NOMO-1 (cell line): Measurements from ENCODE around the gene STEAP1B.

Experiments used
- DNase-seq, 2 experiments: peaks; one replicate each; lab custom pipeline; 2025; ENCODE audit not compliant: unreplicated experiment in 2 of 2; lab: John Stamatoyannopoulos, UW

STEAP1B gene

GRCh38 chr7:22406715-22407114 is 93.3 kb downstream of the STEAP1B start:
- no peak for DNase-seq

DNA sequence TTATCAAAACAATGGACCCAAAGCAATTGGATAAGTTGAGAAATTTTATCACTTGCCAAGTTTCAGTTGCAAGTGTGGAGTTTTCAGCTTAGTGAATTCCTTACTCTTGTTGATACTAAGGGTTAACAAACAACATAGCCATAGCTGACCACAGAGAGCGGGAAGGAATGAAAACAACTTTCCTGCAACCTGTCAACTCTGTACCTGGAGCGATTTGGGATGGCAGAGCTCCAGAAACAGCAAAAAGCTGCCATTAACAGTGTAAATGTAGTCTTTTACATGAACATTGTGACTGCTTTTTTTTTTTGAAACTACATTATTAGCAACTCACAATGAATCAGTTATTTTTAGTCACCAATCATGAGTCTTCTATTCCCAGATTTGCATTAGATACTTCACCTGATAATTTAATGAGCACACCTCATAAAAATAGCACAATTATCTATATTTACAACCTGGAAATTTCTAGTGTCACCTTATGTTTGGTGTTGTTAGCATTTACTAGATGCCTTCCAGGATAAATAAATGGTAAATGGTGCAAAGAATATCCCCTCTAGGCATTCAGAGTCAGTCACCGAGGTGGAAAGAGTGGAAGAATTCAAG is 95.5 kb downstream of the STEAP1B start:
- no peak for DNase-seq

DNA sequence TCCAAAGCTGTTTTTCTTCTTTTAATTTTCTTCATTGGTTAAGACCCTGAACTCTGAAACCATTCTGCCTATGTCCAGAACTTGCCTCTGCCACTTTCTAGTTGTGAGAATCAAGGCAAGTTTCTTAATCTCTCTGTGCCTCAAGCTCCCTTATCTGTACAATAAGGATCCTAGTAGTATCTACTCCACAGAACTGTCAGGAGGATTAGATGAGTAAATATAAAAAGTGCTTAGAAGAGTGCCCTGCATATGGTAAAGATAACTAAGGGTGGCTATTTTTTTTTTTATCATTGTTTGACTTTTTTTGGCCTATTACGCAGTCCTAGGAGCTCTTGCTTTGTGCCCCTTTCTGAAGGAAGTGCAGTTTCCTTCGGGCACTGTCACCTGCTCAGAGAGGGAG is 96.6 kb downstream of the STEAP1B start:
- DNase-seq: no peak

DNA sequence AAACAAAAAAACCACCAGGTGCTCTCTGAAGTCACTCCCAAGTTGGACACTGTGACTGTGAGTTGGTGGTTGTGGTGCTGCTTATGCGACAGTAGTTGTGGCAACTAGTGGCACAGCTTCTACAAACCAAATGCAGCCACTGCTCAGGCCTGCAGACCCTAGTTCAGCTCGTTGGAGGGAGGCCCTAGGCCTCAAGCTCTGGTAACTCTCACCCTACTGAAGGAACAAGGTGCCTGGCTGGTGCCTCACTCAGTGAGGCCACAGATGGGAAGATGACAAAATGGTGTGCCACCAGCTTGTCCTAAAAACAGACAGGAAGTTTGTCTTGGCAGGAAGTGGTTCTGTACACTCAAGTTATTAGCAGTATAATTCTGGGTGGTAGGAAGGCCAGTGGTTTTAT is 97.7 kb downstream of the STEAP1B start:
- no peak for DNase-seq

GRCh38 chr7:22400936-22401553 is 98.9 kb downstream of the STEAP1B start:
- DNase-seq: no peak

- no peak for DNase-seq
Observed at GRCh38 chr7:22400150-22400814, 99.7 kb downstream of the STEAP1B start.

DNA sequence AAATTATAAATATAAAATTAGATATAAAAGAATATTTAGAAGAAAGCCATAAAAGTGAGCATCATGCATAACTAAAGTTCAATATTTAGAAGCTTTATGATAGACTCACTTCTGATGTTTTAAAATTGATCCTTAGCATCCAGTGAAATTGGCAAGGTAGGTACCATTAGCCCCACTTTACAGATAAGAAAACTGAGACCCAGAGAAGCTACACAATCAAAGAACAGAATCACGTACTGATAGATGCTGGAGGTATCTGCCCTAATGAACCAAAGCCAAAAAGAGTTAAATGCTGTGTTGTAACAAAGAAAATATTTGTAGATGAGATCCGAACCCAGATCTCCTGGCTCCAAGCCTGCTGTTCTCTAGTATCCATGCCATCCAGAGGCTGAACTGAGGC is 100.4 kb downstream of the STEAP1B start:
- no peak for DNase-seq

DNA sequence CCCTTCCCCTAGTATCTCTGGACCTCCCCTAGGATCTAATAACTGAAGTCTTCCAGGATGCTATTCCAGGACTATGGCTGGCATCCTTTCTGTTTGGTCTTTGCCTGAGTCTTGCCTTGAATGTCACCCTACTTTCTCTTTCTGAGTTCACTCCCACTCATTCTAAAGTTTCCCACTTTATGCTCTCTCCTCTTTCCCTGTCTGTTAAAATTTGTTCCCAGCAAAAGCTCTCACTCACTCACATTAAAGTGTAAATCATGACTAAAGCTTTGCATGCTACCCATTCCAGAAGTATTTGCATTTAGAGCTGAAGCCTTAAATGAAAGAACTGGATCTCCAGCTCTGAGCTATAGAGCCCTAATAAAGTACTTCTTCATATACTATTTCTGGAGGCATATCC is 100.9 kb downstream of the STEAP1B start:
- no peak for DNase-seq

DNA sequence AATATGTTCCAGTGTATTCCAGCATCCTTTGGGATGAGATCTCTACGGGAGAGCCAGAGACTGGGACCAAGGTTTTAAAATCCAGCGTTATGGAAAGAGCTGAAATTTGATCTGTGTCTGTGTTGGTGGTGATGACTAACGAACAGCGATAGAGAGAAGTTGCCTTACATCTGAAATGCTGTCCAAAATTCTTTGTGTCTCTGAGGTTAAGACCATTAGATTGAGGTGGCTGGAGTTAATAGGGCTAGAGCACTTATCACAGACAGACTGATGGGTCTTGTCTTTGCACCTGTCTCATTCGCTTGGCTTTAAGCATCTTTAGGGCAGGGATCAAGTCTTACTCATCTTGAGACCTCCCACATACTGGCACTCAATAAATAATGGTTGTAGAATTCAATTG is 102.0 kb downstream of the STEAP1B start:
- DNase-seq: no peak

GRCh38 chr7:22395222-22395621 is 104.8 kb downstream of the STEAP1B start:
- DNase-seq: no peak

DNA sequence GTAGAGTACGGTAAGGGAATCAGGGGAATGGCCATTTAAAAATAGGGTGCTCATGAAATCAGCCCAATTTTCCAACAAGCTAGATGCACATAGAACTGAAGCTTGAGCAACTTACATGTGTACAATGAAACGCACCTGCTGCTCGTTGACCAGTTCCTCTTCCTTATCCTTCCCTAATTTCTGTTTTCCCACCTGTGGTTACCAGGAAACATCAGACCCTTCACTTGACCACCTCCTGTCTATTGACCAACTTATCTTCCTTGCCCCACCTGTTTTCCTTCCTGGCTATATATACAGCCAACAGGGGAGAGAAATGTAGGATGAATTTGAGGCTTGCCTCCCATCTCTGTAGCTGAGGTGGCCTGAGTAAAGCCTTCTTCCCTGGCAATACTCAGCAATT is 105.2 kb downstream of the STEAP1B start:
- DNase-seq: no peak

DNA sequence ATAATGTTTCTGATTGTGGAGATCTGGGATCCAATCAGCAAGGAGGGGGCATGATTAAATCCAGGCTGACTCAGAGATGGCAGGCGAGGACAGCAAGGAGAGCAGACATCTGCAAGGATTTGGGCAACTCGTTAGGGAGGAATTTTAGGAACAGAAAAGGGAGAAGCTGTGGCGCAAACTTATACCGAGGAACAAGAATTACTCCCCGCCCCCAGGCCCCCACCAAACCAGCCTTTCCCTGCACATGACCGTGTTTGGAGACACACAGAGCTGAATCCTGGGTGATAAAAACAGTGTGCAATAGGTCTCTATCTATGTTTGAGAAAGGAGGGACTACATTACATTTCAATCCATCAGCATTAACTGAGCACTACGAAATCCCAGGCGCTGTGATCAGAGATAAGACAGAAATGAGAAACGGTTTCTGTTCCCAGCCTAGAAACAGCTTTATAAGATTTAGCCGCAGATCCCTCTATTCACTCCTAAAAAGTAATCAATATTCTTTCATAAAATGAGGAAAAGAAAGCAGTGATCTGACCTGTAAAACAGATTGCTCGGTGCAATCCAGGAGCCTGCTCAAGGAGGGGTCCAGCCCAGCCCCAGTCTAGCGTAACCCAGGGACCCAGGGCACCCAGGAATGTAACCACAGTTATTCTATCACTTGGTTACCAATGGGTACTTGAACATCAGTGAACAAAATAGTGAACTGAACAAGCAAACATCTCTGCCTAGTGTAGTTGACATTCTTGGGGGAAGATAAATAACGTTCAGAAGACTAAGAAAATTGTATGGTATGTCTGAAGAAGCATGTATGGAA is 105.9 kb downstream of the STEAP1B start:
- no peak for DNase-seq

DNA sequence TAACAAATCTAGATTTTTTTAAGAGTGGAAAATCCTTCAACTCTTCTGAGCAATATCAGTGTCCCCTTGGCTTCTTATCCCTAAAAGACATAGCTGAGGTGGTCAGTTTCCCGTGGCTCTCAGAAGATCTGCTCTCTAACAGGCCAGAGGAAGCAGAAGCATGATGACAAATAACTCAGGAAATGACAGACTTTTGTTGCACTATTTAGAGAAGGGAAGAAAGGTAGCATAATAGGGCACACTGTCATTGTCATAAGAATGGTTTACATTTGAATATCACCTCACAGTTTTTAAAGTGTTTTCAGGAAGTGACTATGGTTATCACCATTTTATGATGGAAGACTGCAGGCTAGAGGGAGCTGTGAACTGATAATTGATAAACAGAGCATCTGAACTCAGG is 109.5 kb downstream of the STEAP1B start:
- DNase-seq: no peak

GRCh38 chr7:22389892-22390291 is 110.1 kb downstream of the STEAP1B start:
- no peak for DNase-seq

DNA sequence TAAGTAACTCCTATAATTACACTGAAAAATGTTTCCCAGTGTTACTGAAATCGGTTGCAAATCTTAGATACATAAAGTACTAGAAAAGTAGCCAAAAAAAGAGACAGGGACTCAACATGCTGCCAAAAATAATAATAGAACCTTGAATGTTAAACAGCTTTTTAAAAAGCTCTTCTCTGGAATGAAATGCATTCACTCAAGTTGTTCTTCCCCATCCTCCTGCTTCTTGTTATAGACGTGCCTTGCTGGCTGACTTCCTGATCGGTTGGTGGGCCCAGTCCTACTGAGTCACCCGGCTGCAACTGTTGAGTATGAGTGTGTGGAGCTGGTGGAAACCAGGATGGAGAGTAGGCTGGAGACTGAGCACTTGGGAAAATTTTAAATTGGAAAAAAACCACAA is 112.4 kb downstream of the STEAP1B start:
- no peak for DNase-seq

DNA sequence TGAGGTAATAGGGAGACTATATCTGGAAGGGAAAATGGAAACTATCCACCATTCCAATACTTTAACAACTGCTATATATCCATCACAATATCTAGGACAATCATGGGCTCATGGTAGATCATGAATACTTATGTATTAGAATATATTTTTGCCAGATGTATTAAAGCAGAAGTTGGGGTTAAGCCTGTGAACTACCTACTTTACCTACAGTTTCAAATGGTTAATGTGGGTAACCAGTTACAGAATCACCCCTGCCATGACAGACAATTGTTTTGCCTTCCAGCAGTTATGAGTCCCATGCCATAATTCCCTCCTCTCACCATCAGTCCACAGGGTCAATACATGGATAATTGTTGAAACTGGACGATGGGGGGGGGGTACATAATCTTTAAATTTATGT is 113.1 kb downstream of the STEAP1B start:
- no peak for DNase-seq

- DNase-seq: no peak
Observed at GRCh38 chr7:22386206-22386858, 113.7 kb downstream of the STEAP1B start.

DNA sequence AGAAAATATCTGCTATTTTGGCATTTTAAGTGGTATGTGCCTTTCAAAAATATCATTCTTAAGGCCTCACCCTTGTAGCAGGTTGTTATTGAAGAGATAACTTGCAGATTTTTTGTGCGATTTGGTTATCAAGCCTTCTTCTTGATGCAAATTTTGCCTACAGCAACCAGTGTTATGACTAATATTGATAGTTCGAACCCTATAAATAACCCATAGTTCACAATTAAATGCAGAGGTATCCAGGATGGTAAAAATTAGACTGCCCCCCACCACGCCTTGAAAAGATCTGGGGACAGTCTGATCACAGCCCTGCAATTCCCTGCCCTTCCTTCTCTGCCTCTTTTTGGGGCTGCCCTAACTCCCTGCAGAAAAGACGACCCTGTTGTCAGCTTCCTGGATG is 114.7 kb downstream of the STEAP1B start:
- no peak for DNase-seq

DNA sequence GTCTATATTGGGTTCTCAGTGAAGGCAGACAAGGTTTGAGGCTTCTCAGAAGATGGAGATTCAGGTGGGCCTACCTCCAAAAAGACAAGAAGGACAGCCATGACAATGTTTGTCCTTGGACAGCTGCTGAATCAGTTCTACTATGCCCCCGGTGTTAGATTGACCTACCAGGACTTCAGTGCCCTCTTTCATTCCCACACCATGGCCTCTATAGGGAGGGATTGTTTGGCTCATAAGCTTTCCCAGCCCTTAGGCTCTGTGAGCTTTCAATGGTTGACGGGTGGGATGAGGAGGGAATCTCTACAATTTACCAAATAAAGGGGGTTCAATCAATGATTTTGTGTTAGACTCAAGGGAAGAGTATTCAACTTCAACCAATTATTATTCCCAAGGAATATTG is 119.7 kb downstream of the STEAP1B start:
- DNase-seq: no peak

- DNase-seq: no peak
Observed at GRCh38 chr7:22378199-22378980, 121.6 kb downstream of the STEAP1B start.
